K562 (cell line): ENCODE data around the gene ARMH1. TPM values are rescaled to one million over a fixed set of nuclear protein-coding genes. Genes with fewer than 3 reads are reported as not detected.

Experiments used
- ADNP ChIP-seq: fragments of 200-800 bp; sonication (Bioruptor generic); IDR thresholded peaks from 2 replicates; pipeline ENCODE4 v1.6.1; 2016; ENCODE audit warnings: missing genetic modification characterization, missing compliant biosample characterization
- BHLHE40 ChIP-seq: IDR thresholded peaks from 2 replicates; pipeline ENCODE4 v1.6.1; 2011; ENCODE audit warnings: low read length, improper control_type of control experiment
- CBFA2T3 ChIP-seq: fragments of 450-650 bp; IDR thresholded peaks from 2 replicates; pipeline ENCODE4 v1.6.1; 2017
- CBX8 ChIP-seq: fragments of 200-600 bp; sonication (generic); IDR thresholded peaks from 2 replicates; pipeline ENCODE4 v1.6.1; 2012; ENCODE audit warnings: borderline replicate concordance, mixed run types, low read depth, mild to moderate bottlenecking, moderate library complexity, mixed read lengths, low read length, control low read depth, inconsistent platforms; ENCODE audit not compliant: poor library complexity, severe bottlenecking; ENCODE audit errors: extremely low read depth
- EHMT2 ChIP-seq: fragments of 450-650 bp; IDR thresholded peaks from 2 replicates; pipeline ENCODE4 v1.6.1; 2018; ENCODE audit warnings: antibody characterized with exemption
- ELF2 ChIP-seq: fragments of 250-450 bp; sonication (Bioruptor Pico); IDR thresholded peaks from 2 replicates; pipeline ENCODE4 v1.5.0; 2021; ENCODE audit warnings: mild to moderate bottlenecking
- ELF4 ChIP-seq: fragments of 450-650 bp; formaldehyde crosslinking; IDR thresholded peaks from 2 replicates; pipeline ENCODE4 v1.4.0; 2022; ENCODE audit warnings: missing genetic modification characterization
- FOXJ2 ChIP-seq: fragments of 200-800 bp; sonication (Bioruptor generic); IDR thresholded peaks from 2 replicates; pipeline ENCODE4 v1.6.1; 2016; ENCODE audit warnings: missing genetic modification characterization, missing compliant biosample characterization
- ILK ChIP-seq: fragments of 450-650 bp; IDR thresholded peaks from 2 replicates; pipeline ENCODE4 v1.6.1; 2016; ENCODE audit warnings: missing genetic modification characterization, low read depth, mild to moderate bottlenecking, missing compliant biosample characterization, moderate library complexity, borderline replicate concordance
- MCM7 ChIP-seq, 2 experiments: fragments of 450-650 bp; IDR thresholded peaks; 2 replicates each; pipeline ENCODE4 v1.6.1; 2016 to 2018
- NBN ChIP-seq: fragments of 450-650 bp; IDR thresholded peaks from 2 replicates; pipeline ENCODE4 v1.6.1; 2016; ENCODE audit warnings: low read depth, mild to moderate bottlenecking
- NFIC ChIP-seq: fragments of 450-650 bp; IDR thresholded peaks from 2 replicates; pipeline ENCODE4 v1.6.1; 2017; ENCODE audit warnings: mild to moderate bottlenecking, inconsistent platforms
- PML ChIP-seq: IDR thresholded peaks from 2 replicates; pipeline ENCODE4 v1.6.1; 2012; ENCODE audit warnings: low read length, inconsistent platforms
- RBM39 ChIP-seq: fragments of 200-400 bp; formaldehyde crosslinking; optimal IDR thresholded peaks from 2 replicates; pipeline ENCODE3; 2018; ENCODE audit warnings: low read depth, low read length
- RNF219 ChIP-seq: fragments of 250-450 bp; sonication (Bioruptor Pico); IDR thresholded peaks from 2 replicates; pipeline ENCODE4 v1.5.0; 2022; ENCODE audit warnings: mild to moderate bottlenecking
- SMARCA4 ChIP-seq: fragments of 450-650 bp; IDR thresholded peaks from 2 replicates; pipeline ENCODE4 v1.6.1; 2016
- SMARCA5 ChIP-seq: fragments of 450-650 bp; IDR thresholded peaks from 2 replicates; pipeline ENCODE4 v1.6.1; 2016
- SRSF1 ChIP-seq: fragments of 200-400 bp; formaldehyde crosslinking; IDR thresholded peaks from 2 replicates; pipeline ENCODE4 v1.6.1; 2017; ENCODE audit warnings: mild to moderate bottlenecking, low read depth, low read length, moderate library complexity
- VEZF1 ChIP-seq: fragments of 200-800 bp; sonication (Bioruptor generic); IDR thresholded peaks from 2 replicates; pipeline ENCODE4 v1.6.1; 2017; ENCODE audit warnings: missing genetic modification characterization, missing compliant biosample characterization
- WHSC1 ChIP-seq: IDR thresholded peaks from one replicate; pipeline ENCODE4 v1.6.1; 2012; ENCODE audit warnings: low read length, control low read depth, inconsistent platforms
- ZKSCAN3 ChIP-seq: fragments of 250-450 bp; sonication (Bioruptor Pico); IDR thresholded peaks from 2 replicates; pipeline ENCODE4 v1.4.0; 2020
- ZNF449 ChIP-seq: fragments of 250-450 bp; sonication (Bioruptor Pico); IDR thresholded peaks from 2 replicates; pipeline ENCODE4 v1.8.0; 2022; ENCODE audit warnings: moderate library complexity, mild to moderate bottlenecking, inconsistent platforms
- ZNF589 ChIP-seq: fragments of 200-800 bp; sonication (Bioruptor generic); IDR thresholded peaks from 2 replicates; pipeline ENCODE4 v1.6.1; 2016; ENCODE audit warnings: low read depth, missing genetic modification characterization, missing compliant biosample characterization
- ZNF717 ChIP-seq: fragments of 250-450 bp; sonication (Bioruptor Pico); IDR thresholded peaks from 2 replicates; pipeline ENCODE4 v1.5.0; 2021
- ZNF764 ChIP-seq: fragments of 250-450 bp; sonication (Bioruptor Pico); IDR thresholded peaks from 2 replicates; pipeline ENCODE4 v1.4.0; 2020; ENCODE audit warnings: low read depth, mild to moderate bottlenecking, moderate library complexity
- ZNF785 ChIP-seq: fragments of 250-450 bp; sonication (Bioruptor Pico); IDR thresholded peaks from 2 replicates; pipeline ENCODE4 v1.4.0; 2020; ENCODE audit warnings: mild to moderate bottlenecking
- ZNF79 ChIP-seq: fragments of 250-450 bp; sonication (Bioruptor Pico); IDR thresholded peaks from 2 replicates; pipeline ENCODE4 v1.4.0; 2020; ENCODE audit warnings: low read depth, mild to moderate bottlenecking, moderate library complexity
- polyA plus RNA-seq, 8 experiments: library from polyadenylated mRNA; depleted of rRNA in 4 of 8; stranded (reverse) in 5 of 8; unstranded in 3 of 8; fragments of >200 nt; fragmentation: Nextera tagmentation in 2 of 8; fragmentation: Illumina TruSeq in 1 of 8; extraction: Ambion mirVana in 2 of 8; extraction: Trizol in 1 of 8; gene quantifications; 2 replicates each; pipeline versions ENCODE4 v1.2.1 to v1.2.3, GENCODE V29; 2011 to 2014; ENCODE audit warnings: inconsistent platforms in 1 of 8, missing spikeins in 1 of 8
- total RNA-seq, 7 experiments: library from RNA; depleted of rRNA in 6 of 7; stranded (reverse); fragments of >200 nt in 6 of 7; fragmentation: Illumina TruSeq in 2 of 7; extraction: Trizol in 2 of 7; gene quantifications; 2 replicates each; pipeline versions ENCODE4 v1.2.1 to v1.2.3, GENCODE V29; 2011 to 2021; ENCODE audit warnings: low replicate concordance in 1 of 7

Gene ARMH1
- total and polyA plus RNA-seq, 9 of the 15 experiments (the other 6 are each of a cell fraction or from before 2014, with no cell fraction given) = 0.41 TPM; not detected in 8

- no peak for TF ChIP-seq ZNF449
- TF ChIP-seq CBFA2T3 = no peak
- TF ChIP-seq NFIC = peak; percentile 3; the same call in 1 of the 2 replicates
- TF ChIP-seq ADNP = peak; percentile 98
- no peak for TF ChIP-seq EHMT2
- no peak for TF ChIP-seq ZNF717 (CRISPR knock-in tag)
- no peak for TF ChIP-seq MCM7 (IDR thresholded peaks at IDR 0.05)
- TF ChIP-seq RNF219 (CRISPR knock-in tag) = no peak
- peak; percentile 40 for TF ChIP-seq RBM39
- TF ChIP-seq FOXJ2 = no peak
- no peak for TF ChIP-seq WHSC1
- TF ChIP-seq CBX8 = no peak
- TF ChIP-seq ELF2 (CRISPR knock-in tag) = 0 out of 2 replicates have a peak, but pooled peaks have one; percentile 4
- TF ChIP-seq ZNF79 = no peak
- TF ChIP-seq SMARCA5 = no peak
- no peak for TF ChIP-seq ZNF764
- peak; percentile 13; the same call in 1 of the 2 replicates for TF ChIP-seq BHLHE40
- TF ChIP-seq PML = peak; percentile 89
- TF ChIP-seq ZNF785 (CRISPR knock-in tag) = no peak
- peak; percentile 29; the same call in 1 of the 2 replicates for TF ChIP-seq SMARCA4
- TF ChIP-seq ILK = no peak
- peak; percentile 60 for TF ChIP-seq NBN
- no peak for TF ChIP-seq ZKSCAN3
- TF ChIP-seq ZNF589 (CRISPR knock-in tag) = no peak
- TF ChIP-seq SRSF1 = no peak
- peak; percentile 7; the same call in 1 of the 2 replicates for TF ChIP-seq ELF4 (CRISPR knock-in tag)
- TF ChIP-seq VEZF1 = peak; percentile 78
Measured at GRCh38 chr1:44739307-44740178, 65.0 kb downstream of the ARMH1 start, which contains the start of gene KIF2C (continued).
